Measurements from ENCODE around the gene NOS1AP.

DNA sequence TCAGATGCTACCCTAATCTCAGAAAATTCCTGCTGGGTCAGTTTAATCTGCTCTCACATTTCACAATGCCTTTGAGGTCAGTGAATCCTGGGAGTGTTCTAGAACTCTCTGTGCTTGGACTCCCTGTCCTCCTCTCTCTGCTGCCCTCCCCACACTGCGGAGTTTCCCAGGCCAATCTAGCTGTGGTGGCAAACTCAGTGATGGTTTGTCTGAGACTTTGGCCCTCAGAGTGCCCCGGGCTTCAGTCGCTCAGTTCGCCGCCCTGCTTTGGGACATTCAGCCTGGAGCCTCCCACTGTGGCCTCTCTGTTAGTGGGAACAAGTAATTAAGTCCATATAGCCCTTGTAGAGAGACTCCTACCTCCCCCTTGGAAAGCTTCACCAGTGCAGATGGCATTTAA lies 319.1 kb downstream of the NOS1AP start:
- TF ChIP-seq, protein P1, sequence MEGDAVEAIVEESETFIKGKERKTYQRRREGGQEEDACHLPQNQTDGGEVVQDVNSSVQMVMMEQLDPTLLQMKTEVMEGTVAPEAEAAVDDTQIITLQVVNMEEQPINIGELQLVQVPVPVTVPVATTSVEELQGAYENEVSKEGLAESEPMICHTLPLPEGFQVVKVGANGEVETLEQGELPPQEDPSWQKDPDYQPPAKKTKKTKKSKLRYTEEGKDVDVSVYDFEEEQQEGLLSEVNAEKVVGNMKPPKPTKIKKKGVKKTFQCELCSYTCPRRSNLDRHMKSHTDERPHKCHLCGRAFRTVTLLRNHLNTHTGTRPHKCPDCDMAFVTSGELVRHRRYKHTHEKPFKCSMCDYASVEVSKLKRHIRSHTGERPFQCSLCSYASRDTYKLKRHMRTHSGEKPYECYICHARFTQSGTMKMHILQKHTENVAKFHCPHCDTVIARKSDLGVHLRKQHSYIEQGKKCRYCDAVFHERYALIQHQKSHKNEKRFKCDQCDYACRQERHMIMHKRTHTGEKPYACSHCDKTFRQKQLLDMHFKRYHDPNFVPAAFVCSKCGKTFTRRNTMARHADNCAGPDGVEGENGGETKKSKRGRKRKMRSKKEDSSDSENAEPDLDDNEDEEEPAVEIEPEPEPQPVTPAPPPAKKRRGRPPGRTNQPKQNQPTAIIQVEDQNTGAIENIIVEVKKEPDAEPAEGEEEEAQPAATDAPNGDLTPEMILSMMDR (IDR thresholded peaks at IDR 0.05), result no peak
- TF ChIP-seq POLR2A (IDR thresholded peaks at IDR 0.05), result no peak

All from vagina (tissue), 2 donors.